GM12801 (cell line): Measurements from ENCODE around the gene HDC.

Source experiments
- TF ChIP-seq, protein P1 (sequence below): IDR thresholded peaks from one replicate; pipeline ENCODE4 v1.5.1; 2011; ENCODE audit warnings: control low read depth; ENCODE audit not compliant: insufficient read length; ENCODE audit errors: extremely low read depth

The HDC gene

GRCh38 chr15:50206020-50206419 is 59.5 kb downstream of the HDC start:
- TF ChIP-seq, protein P1, sequence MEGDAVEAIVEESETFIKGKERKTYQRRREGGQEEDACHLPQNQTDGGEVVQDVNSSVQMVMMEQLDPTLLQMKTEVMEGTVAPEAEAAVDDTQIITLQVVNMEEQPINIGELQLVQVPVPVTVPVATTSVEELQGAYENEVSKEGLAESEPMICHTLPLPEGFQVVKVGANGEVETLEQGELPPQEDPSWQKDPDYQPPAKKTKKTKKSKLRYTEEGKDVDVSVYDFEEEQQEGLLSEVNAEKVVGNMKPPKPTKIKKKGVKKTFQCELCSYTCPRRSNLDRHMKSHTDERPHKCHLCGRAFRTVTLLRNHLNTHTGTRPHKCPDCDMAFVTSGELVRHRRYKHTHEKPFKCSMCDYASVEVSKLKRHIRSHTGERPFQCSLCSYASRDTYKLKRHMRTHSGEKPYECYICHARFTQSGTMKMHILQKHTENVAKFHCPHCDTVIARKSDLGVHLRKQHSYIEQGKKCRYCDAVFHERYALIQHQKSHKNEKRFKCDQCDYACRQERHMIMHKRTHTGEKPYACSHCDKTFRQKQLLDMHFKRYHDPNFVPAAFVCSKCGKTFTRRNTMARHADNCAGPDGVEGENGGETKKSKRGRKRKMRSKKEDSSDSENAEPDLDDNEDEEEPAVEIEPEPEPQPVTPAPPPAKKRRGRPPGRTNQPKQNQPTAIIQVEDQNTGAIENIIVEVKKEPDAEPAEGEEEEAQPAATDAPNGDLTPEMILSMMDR: no peak

DNA sequence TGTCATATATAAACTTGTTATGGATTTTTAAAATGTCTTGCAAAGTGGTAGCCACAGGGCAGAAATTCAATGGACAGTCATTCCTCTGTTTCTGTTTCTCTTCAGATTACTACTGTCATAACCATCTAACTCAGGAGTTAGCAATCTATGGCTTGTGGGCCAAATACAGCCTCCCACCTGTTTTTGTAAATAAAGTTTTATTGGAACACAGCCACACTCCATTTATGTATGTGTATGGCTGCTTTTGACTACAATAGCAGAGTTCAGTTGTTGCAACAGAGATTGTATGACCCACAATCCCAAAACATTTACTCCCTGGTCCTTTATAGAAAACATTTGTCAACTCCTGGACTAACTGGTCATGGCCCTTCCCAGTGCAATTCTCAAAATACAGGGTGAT is 63.5 kb downstream of the HDC start:
- TF ChIP-seq, protein P1: no peak

- TF ChIP-seq, protein P1: no peak
Measured at GRCh38 chr15:50192926-50193620, 72.5 kb downstream of the HDC start.

DNA sequence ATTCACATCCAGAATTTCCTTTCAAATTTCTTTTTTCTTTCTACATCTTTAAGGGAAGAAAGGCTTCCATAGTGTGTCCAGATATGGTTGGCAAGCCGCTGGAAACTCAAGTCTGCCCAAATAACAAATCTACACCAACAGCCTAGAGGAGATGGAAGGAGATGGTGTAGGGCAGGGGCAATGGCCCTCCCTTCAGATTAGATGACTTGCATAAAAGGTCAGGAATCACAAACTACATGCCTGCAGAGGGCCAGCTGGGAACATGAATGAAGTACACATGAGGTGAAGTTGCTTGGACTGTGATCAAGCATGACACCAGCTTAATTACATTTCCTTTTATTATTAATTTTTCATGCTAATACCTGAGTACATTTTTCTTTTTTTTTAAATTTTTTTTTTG is 73.4 kb downstream of the HDC start:
- TF ChIP-seq, protein P1: no peak
